Left lung (tissue), 10 donors: Measurements from ENCODE around the gene TBC1D19. TPM values are rescaled to one million over a fixed set of nuclear protein-coding genes. Genes with fewer than 3 reads are reported as not detected.

Experiments
- ATAC-seq: fragments of 200-7000 bp; cut with Tn5 transposase; one replicate; pipeline ENCODE4 v1.9.1; 2020; ENCODE audit warnings: moderate library complexity
- DNase-seq, 4 donors: peaks; one replicate each; pipeline ENCODE4 v3.0.0-alpha.2; 2013 to 2020
- H3K27ac ChIP-seq, 2 donors: fragments of 200-600 bp; sonication (generic) in 1 of 2; one replicate each; pipeline versions ENCODE4 v1.5.0 to v1.8.0; 2020 to 2021
- H3K27me3 ChIP-seq, 2 donors: fragments of 200-600 bp; sonication (generic) in 1 of 2; one replicate each; pipeline versions ENCODE4 v1.5.0 to v1.8.0; 2020 to 2021
- H3K36me3 ChIP-seq, 2 donors: fragments of 200-600 bp; sonication (generic) in 1 of 2; one replicate each; pipeline versions ENCODE4 v1.5.0 to v1.8.0; 2020 to 2021
- H3K4me1 ChIP-seq, 2 donors: fragments of 200-600 bp; one replicate each; pipeline ENCODE4 v1.8.0; 2021
- H3K4me3 ChIP-seq, 2 donors: fragments of 200-600 bp; sonication (generic) in 1 of 2; one replicate each; pipeline versions ENCODE4 v1.5.0 to v1.8.0; 2020 to 2021; ENCODE audit warnings: mild to moderate bottlenecking in 1 of 2
- H3K9me3 ChIP-seq, 2 donors: fragments of 200-600 bp; sonication (generic) in 1 of 2; one replicate each; pipeline versions ENCODE4 v1.5.0 to v1.8.0; 2020 to 2021
- CTCF ChIP-seq, 2 donors: fragments of 200-600 bp; sonication (generic) in 1 of 2; IDR thresholded peaks; one replicate each; pipeline versions ENCODE4 v1.5.0 to v1.8.0; 2021; ENCODE audit warnings: antibody characterized with exemption in 2 of 2
- intact Hi-C, 2 donors: fragments of 100-400 bp; cut with DNase I; formaldehyde crosslinking; loops; one replicate each; pipeline versions ENCODE4 v1.11.2 to v1.14.2; 2022
- polyA plus RNA-seq, 6 donors: library from polyadenylated mRNA; unstranded; fragments of 120-200 nt; gene quantifications; one replicate each; pipeline ENCODE4 v1.2.1, GENCODE V29; 2013; ENCODE audit not compliant: insufficient read length in 6 of 6
- total RNA-seq, 2 donors: library from RNA; stranded (reverse); fragmentation: NEBNext Ultra II Directional; extraction: Animal tissue kit (Norgen Biotek cat#: 25700); gene quantifications; one replicate each; pipeline ENCODE4 v1.2.1, GENCODE V29; 2021
- donor health status: DM: no; HTN: yes; CAD: no.
- donor health status: DM: no; HTN: no; CAD: no.

Gene TBC1D19
- total and polyA plus RNA-seq, 8 donors = 9.5 to 25.8 (median 17.8) TPM

- no peaks in the 10 kb centered on the region for H3K9me3 ChIP-seq
- H3K4me3 ChIP-seq = no peak overlapping the region
- DNase-seq = no peak
- intact Hi-C loops = no loop called here
- peaks cover 4 to 19% of the 10 kb centered on the region in 2 donors for H3K4me1 ChIP-seq
- no peaks in the 10 kb centered on the region for H3K36me3 ChIP-seq
- ATAC-seq = no peak
- no peak for TF ChIP-seq CTCF (IDR thresholded peaks at IDR 0.05)
- H3K27ac ChIP-seq = peak overlapping the region in 1 of 2 donors; percentile 29
- H3K27me3 ChIP-seq = no peaks in the 10 kb centered on the region
Measured at GRCh38 chr4:26788341-26788733, 204.5 kb downstream of the TBC1D19 start.

- Histone ChIP-seq H3K27me3 (no peaks in the 10 kb centered on the region), H3K27ac (no peak overlapping the region), H3K36me3 (no peaks in the 10 kb centered on the region), H3K9me3 (no peaks in the 10 kb centered on the region), H3K4me3 (no peak overlapping the region), H3K4me1 (peaks cover 4 to 19% of the 10 kb centered on the region in 2 donors)
- intact Hi-C loops = no loop called here
- TF ChIP-seq CTCF (IDR thresholded peaks at IDR 0.05) = no peak
- DNase-seq (no peak), ATAC-seq (no peak)
Measured at GRCh38 chr4:26789208-26789607, 205.3 kb downstream of the TBC1D19 start.

GRCh38 chr4:26791346-26791745, 207.5 kb downstream of the TBC1D19 start:
- ATAC-seq = no peak
- no peak for DNase-seq
- intact Hi-C loops = no loop called here
- peaks cover 4 to 19% of the 10 kb centered on the region in 2 donors for H3K4me1 ChIP-seq
- H3K27me3 ChIP-seq = no peaks in the 10 kb centered on the region
- H3K27ac ChIP-seq = no peak overlapping the region
- H3K4me3 ChIP-seq = no peak overlapping the region
- TF ChIP-seq CTCF (IDR thresholded peaks at IDR 0.05) = no peak
- no peaks in the 10 kb centered on the region for H3K9me3 ChIP-seq
- no peaks in the 10 kb centered on the region for H3K36me3 ChIP-seq

GRCh38 chr4:26792639-26793038, 208.8 kb downstream of the TBC1D19 start:
- no peaks in the 10 kb centered on the region for H3K9me3 ChIP-seq
- ATAC-seq (no peak), DNase-seq (no peak)
- peaks cover 4 to 10% of the 10 kb centered on the region in 2 donors for H3K4me1 ChIP-seq
- H3K27me3 ChIP-seq = no peaks in the 10 kb centered on the region
- H3K4me3 ChIP-seq = no peak overlapping the region
- H3K27ac ChIP-seq = no peak overlapping the region
- H3K36me3 ChIP-seq = no peaks in the 10 kb centered on the region
- no peak for TF ChIP-seq CTCF (IDR thresholded peaks at IDR 0.05)
- intact Hi-C loops = no loop called here

GRCh38 chr4:26793735-26794134, 209.9 kb downstream of the TBC1D19 start:
- no peak for TF ChIP-seq CTCF (IDR thresholded peaks at IDR 0.05)
- Histone ChIP-seq H3K4me3 (no peak overlapping the region), H3K9me3 (no peaks in the 10 kb centered on the region), H3K27me3 (no peaks in the 10 kb centered on the region), H3K27ac (no peak overlapping the region), H3K36me3 (no peaks in the 10 kb centered on the region), H3K4me1 (no peaks in the 10 kb centered on the region)
- intact Hi-C loops = no loop called here
- no peak for DNase-seq
- ATAC-seq = no peak
